Psoas muscle (tissue), 8 donors: ENCODE measurements around the gene SLC38A10. TPM values are rescaled to one million over a fixed set of nuclear protein-coding genes. Genes with fewer than 3 reads are reported as not detected.

Experiments
- ATAC-seq, 4 donors: fragments of 200-7000 bp; cut with Tn5 transposase; one replicate each; pipeline ENCODE4 v1.9.1; 2020; ENCODE audit warnings: moderate library complexity in 3 of 4, mild to moderate bottlenecking in 2 of 4
- DNase-seq, 2 donors: peaks; one replicate each; pipeline ENCODE4 v3.0.0-alpha.2; 2020
- H3K27ac ChIP-seq: fragments of 200-600 bp; one replicate; pipeline ENCODE4 v1.8.0; 2022
- H3K27me3 ChIP-seq, 3 donors: fragments of 200-600 bp in 1 of 3; one replicate each; pipeline versions ENCODE4 v1.6.1 to v1.8.0; 2013 to 2022; ENCODE audit warnings: low read length in 2 of 3, mild to moderate bottlenecking in 2 of 3, moderate library complexity in 1 of 3; ENCODE audit not compliant: insufficient read depth in 3 of 3
- H3K36me3 ChIP-seq, 2 donors: fragments of 200-600 bp in 1 of 2; one replicate each; pipeline versions ENCODE4 v1.6.1 to v1.8.0; 2013 to 2022; ENCODE audit warnings: low read depth in 1 of 2, mild to moderate bottlenecking in 1 of 2, moderate library complexity in 1 of 2; ENCODE audit not compliant: insufficient read depth in 1 of 2
- H3K4me1 ChIP-seq: fragments of 200-600 bp; one replicate; pipeline ENCODE4 v1.8.0; 2022
- H3K4me3 ChIP-seq: fragments of 200-600 bp; one replicate; pipeline ENCODE4 v1.8.0; 2022; ENCODE audit warnings: mild to moderate bottlenecking
- H3K9me3 ChIP-seq: fragments of 200-600 bp; one replicate; pipeline ENCODE4 v1.8.0; 2022
- CTCF ChIP-seq: fragments of 200-600 bp; IDR thresholded peaks from one replicate; pipeline ENCODE4 v1.8.0; 2022; ENCODE audit warnings: antibody characterized with exemption
- whole genome bisulfite sequencing, 3 donors: extraction: QIAGEN DNeasy Blood & Tissue Kit; methylation state at CpG; one replicate each; pipeline versions ENCODE4 v1.1.6 to v1.1.7; 2013; 5-methylcytosine and 5-hydroxymethylcytosine counted together
- intact Hi-C, 2 donors: fragments of 100-400 bp; cut with DNase I; formaldehyde crosslinking; loops; one replicate each; pipeline versions ENCODE4 v1.11.0 to v1.14.2; 2022
- polyA plus RNA-seq, 3 donors: library from polyadenylated mRNA; stranded (reverse); fragments of 200-250 nt; gene quantifications; one replicate each; pipeline ENCODE4 v1.2.3, GENCODE V29; 2013
- total RNA-seq, 4 donors: library from RNA; stranded (reverse); fragmentation: NEBNext Ultra II Directional in 2 of 4; extraction: Animal tissue kit (Norgen Biotek cat#: 25700) in 2 of 4; gene quantifications; one replicate each; pipeline versions ENCODE4 v1.2.1 to v1.2.4, GENCODE V29; 2021 to 2023
- donor health status: healthy with polysubstance abuse.
- donor health status: DM: no; HTN: no; CAD: no; lungs with moderate emphysema.
- donor health status: Bipolar disorder and iron deficiency.
- donor health status: healthy.
- donor health status: DM: yes; HTN: yes; CAD: no.
- donor health status: DM: no; HTN: no; CAD: no.
- donor health status: DM: no; HTN: no; CAD: no.
- donor health status: DM: yes; HTN: yes; CAD: no.

The SLC38A10 gene
- total and polyA plus RNA-seq, 7 donors, result 16.7 to 40.6 (median 19.8) TPM

- no peaks in the 10 kb centered on the region for H3K27me3 ChIP-seq
- peak; percentile 99 for ATAC-seq
- TF ChIP-seq CTCF, result no peak
- intact Hi-C loops, result no loop called here
- no peak within 1 kb of the TSS for H3K27ac ChIP-seq
- H3K4me3 ChIP-seq, result peak within 1 kb of the TSS; percentile 84
- H3K36me3 ChIP-seq, result peaks cover 0 to 7% of the 10 kb centered on the region in 2 donors
- H3K4me1 ChIP-seq, result peaks cover 18% of the 10 kb centered on the region
- peak; percentile 99 to 100 for DNase-seq
- no peaks in the 10 kb centered on the region for H3K9me3 ChIP-seq
- 2 to 4% (median 3%) methylated on average over 57 to 79 of the region's 79 CpGs for WGBS, 3 donors
These were observed 72.0 kb downstream of the SLC38A10 start, which contains the start of gene CEP131 for GRCh38 chr17:81222906-81223761. TSS of gene CEP131 (minus strand) at chr17:81222965. CDS start at chr17:81220056, 2,909 bp downstream.

- H3K36me3 ChIP-seq, result peaks cover 0 to 7% of the 10 kb centered on the region in 2 donors
- DNase-seq, result no peak
- 0 to 1% (median 1%) methylated on average over 13 to 30 of the region's 30 CpGs for WGBS, 3 donors
- peak overlapping the region; percentile 84 for H3K4me3 ChIP-seq
- intact Hi-C loops, result no loop called here
- no peaks in the 10 kb centered on the region for H3K27me3 ChIP-seq
- ATAC-seq, result peak in 2 of 4 donors; percentile 4 to 5
- H3K4me1 ChIP-seq, result peaks cover 18% of the 10 kb centered on the region
- no peak overlapping the region for H3K27ac ChIP-seq
- no peak for TF ChIP-seq CTCF
- no peaks in the 10 kb centered on the region for H3K9me3 ChIP-seq
These were observed 72.5 kb downstream of the SLC38A10 start for GRCh38 chr17:81222620-81222905.

DNA sequence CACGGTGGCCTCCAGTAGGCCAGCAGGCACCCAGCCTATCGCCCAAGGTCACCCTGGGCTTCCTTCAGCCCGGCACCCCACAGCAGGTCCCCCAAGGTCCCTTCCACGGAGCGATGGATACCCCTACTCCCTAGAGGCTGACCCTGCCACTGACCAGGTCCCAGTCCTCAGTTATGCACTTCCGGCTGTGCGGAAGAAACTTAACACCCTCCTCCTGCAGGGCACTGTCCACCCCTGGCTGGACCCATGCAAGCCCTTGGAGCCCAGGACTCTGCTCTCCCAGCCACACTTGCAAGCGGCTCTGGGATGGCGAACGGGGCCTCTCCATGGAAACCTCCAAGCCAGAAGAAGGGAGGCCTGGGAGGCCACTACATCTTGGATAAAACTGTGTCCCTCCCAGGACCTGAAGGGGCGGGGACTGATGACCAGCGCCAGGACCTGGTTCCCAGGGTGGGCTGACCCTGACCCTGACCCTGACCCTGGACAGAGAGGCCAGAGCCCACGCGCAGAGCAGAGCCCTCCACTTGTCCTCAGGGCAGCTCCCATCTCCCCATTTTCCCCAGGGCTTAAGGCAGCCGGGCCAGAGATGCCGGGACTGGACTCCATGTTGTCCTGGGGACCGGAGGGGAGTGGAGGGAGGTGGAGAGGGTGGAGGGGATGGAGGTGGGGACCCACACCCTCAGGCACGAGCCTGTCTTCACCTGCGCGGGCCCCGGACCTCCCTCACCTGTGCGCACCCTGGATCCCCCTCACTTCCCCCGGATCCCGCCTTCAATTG lies 73.1 kb downstream of the SLC38A10 start:
- no peaks in the 10 kb centered on the region for H3K9me3 ChIP-seq
- peak in 1 of 2 donors; percentile 55 for DNase-seq

DNA sequence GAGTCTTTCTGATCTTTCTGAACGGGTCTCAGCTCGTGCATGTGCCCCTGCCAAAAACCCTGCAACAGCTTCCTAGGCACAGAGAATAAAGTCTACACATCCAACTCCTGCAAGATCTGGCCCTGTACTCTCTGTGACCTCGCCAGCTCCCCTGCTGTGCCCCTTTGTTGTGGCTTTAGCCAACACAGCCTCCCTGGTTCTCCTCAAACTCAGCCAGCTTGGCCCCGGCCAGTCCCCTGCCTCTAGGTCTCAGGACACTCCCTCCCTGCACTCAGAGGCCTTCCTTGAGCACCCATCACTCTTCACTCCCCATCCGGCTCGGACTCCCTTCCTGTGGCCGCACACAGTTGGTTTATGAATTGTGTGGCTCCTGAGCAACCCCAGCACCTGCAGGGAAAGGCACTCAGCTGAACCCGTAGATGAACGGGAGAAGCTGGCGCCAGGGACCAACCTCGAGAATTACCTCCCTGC lies 73.7 kb downstream of the SLC38A10 start:
- WGBS, 3 donors, result 63 to 68% (median 63%) methylated on average over 11 of the region's 11 CpGs
- peak overlapping the region; percentile 84 for H3K4me3 ChIP-seq
- H3K27me3 ChIP-seq, result no peaks in the 10 kb centered on the region
- intact Hi-C loops, result no loop called here
- H3K9me3 ChIP-seq, result no peaks in the 10 kb centered on the region
- ATAC-seq (no peak), DNase-seq (peak in 1 of 2 donors; percentile 54)
- peaks cover 18% of the 10 kb centered on the region for H3K4me1 ChIP-seq
- no peak for TF ChIP-seq CTCF
- H3K27ac ChIP-seq, result no peak overlapping the region
- peaks cover 0 to 7% of the 10 kb centered on the region in 2 donors for H3K36me3 ChIP-seq

More for the DNA sequence above, 73.1 kb downstream of the SLC38A10 start:
- no peak for TF ChIP-seq CTCF
- peaks cover 18% of the 10 kb centered on the region for H3K4me1 ChIP-seq
- WGBS, 3 donors, result 14 to 25% (median 18%) methylated on average over 22 to 24 of the region's 24 CpGs
- ATAC-seq, result no peak
- peaks cover 0 to 7% of the 10 kb centered on the region in 2 donors for H3K36me3 ChIP-seq
- H3K27me3 ChIP-seq, result no peaks in the 10 kb centered on the region
- H3K4me3 ChIP-seq, result peak overlapping the region; percentile 84
- no peak overlapping the region for H3K27ac ChIP-seq
- intact Hi-C loops, result no loop called here
